Adrenal gland (tissue), 5 donors: ENCODE results near the gene RALGDS.

Source experiments
- CTCF ChIP-seq, 6 experiments: fragments of 450-650 bp in 4 of 6; fragments of 200-600 bp in 2 of 6; sonication (generic) in 1 of 6; IDR thresholded peaks; 1 replicate in 5 of 6; 2 replicates in 1 of 6; pipeline versions ENCODE4 v1.5.1 to v1.8.0; 2016 to 2021; ENCODE audit warnings: antibody characterized with exemption in 6 of 6, mild to moderate bottlenecking in 2 of 6, moderate library complexity in 1 of 6
- POLR2A ChIP-seq, 2 donors: fragments of 450-650 bp; IDR thresholded peaks; one replicate each; pipeline ENCODE4 v1.6.1; 2017; ENCODE audit warnings: antibody characterized with exemption in 2 of 2, mild to moderate bottlenecking in 2 of 2, moderate library complexity in 1 of 2
- donor health status: DM: no; HTN: no; CAD: no.

- no peak for TF ChIP-seq POLR2A (IDR thresholded peaks at IDR 0.05)
- TF ChIP-seq CTCF (IDR thresholded peaks at IDR 0.05): no peak
Observed at GRCh38 chr9:133074111-133074651, 46.9 kb downstream of the RALGDS start.
